H1 (cell line): Measurements from ENCODE around the gene CDH22. TPM values are rescaled to one million over a fixed set of nuclear protein-coding genes. Genes with fewer than 3 reads are reported as not detected.
A peak's percentile ranks its signal among the peaks of the same experiment; 100 is the strongest.

Source experiments
- CTCF ChIA-PET: fragments of 300-600 bp; sonication (Branson Sonifier 250); formaldehyde crosslinking; loops from one replicate; lab custom pipeline; 2021; ENCODE audit not compliant: partially characterized antibody; lab: Charles Lee
- POLR2A ChIA-PET: fragments of 300-600 bp; sonication (Branson Sonifier 250); formaldehyde crosslinking; loops from one replicate; lab custom pipeline; 2021; ENCODE audit warnings: inconsistent platforms; ENCODE audit not compliant: partially characterized antibody; lab: Charles Lee
- DNase-seq, 2 experiments: peaks; one replicate each; pipeline versions ENCODE4 v3.0.0 to v3.0.0-alpha.2; 2010 to 2022; ENCODE audit warnings: low spot score in 2 of 2, low read depth in 1 of 2, mixed read lengths in 1 of 2
- FAIRE-seq: peaks from 2 replicates; lab custom pipeline; 2011; peaks lifted over from hg19 to GRCh38; lab: Jason Lieb, UNC
- H2AFZ ChIP-seq: 2 replicates; pipeline ENCODE4 v1.8.1; 2012; ENCODE audit warnings: low read length, inconsistent platforms
- H2AK5ac ChIP-seq: 2 replicates; pipeline ENCODE4 v1.6.1; 2013; ENCODE audit warnings: low read depth, low read length
- H2BK120ac ChIP-seq: replicated peaks from 2 replicates; pipeline ENCODE3; 2013; ENCODE audit warnings: low read depth, low read length, inconsistent platforms
- H2BK12ac ChIP-seq: 2 replicates; pipeline ENCODE4 v1.6.1; 2013; ENCODE audit warnings: low read depth, low read length
- H2BK15ac ChIP-seq: 2 replicates; pipeline ENCODE4 v1.6.1; 2013; ENCODE audit warnings: low read length
- H2BK20ac ChIP-seq: 2 replicates; pipeline ENCODE4 v1.6.1; 2013; ENCODE audit warnings: low read length
- H2BK5ac ChIP-seq: 2 replicates; pipeline ENCODE4 v1.6.1; 2013; ENCODE audit warnings: low read depth, low read length
- H3K14ac ChIP-seq: 2 replicates; pipeline ENCODE4 v1.6.1; 2013; ENCODE audit warnings: inconsistent platforms; ENCODE audit not compliant: insufficient read length
- H3K18ac ChIP-seq: 2 replicates; pipeline ENCODE4 v1.6.1; 2013; ENCODE audit warnings: low read length; ENCODE audit errors: extremely low read depth
- H3K23ac ChIP-seq: 2 replicates; pipeline ENCODE4 v1.6.1; 2013; ENCODE audit warnings: inconsistent platforms; ENCODE audit not compliant: insufficient read length
- H3K23me2 ChIP-seq: 2 replicates; pipeline ENCODE4 v1.6.1; 2013; ENCODE audit warnings: low read depth, low read length
- H3K27ac ChIP-seq: 2 replicates; pipeline ENCODE4 v1.6.1; 2011; ENCODE audit warnings: low read depth, low read length, inconsistent platforms
- H3K27me3 ChIP-seq, 4 experiments: replicated peaks in 1 of 4; 1 replicate in 1 of 4; 2 replicates in 3 of 4; pipeline versions ENCODE4 v1.6.1 to v1.8.1; 2011 to 2013; ENCODE audit warnings: low read length in 3 of 4, mild to moderate bottlenecking in 3 of 4, inconsistent platforms in 2 of 4, mixed read lengths in 2 of 4, moderate library complexity in 1 of 4; ENCODE audit not compliant: control insufficient read depth in 3 of 4, insufficient read depth in 3 of 4; ENCODE audit errors: extremely low read depth in 1 of 4
- H3K36me3 ChIP-seq, 4 experiments: 2 replicates each; pipeline versions ENCODE4 v1.6.1 to v1.8.1; 2011 to 2013; ENCODE audit warnings: mild to moderate bottlenecking in 4 of 4, low read length in 3 of 4, moderate library complexity in 2 of 4, control low read depth in 1 of 4, inconsistent platforms in 1 of 4; ENCODE audit not compliant: insufficient read depth in 4 of 4, control insufficient read depth in 2 of 4
- H3K4ac ChIP-seq: replicated peaks from 2 replicates; pipeline ENCODE3; 2013; ENCODE audit warnings: low read length, low read depth, mixed read lengths, inconsistent platforms; ENCODE audit not compliant: insufficient read length
- H3K4me1 ChIP-seq, 4 experiments: replicated peaks in 1 of 4; 1 replicate in 1 of 4; 2 replicates in 3 of 4; pipeline versions ENCODE4 v1.6.1 to v1.8.1; 2011 to 2013; ENCODE audit warnings: low read length in 3 of 4, inconsistent platforms in 2 of 4, mixed read lengths in 1 of 4; ENCODE audit not compliant: insufficient read depth in 4 of 4, control insufficient read depth in 3 of 4
- H3K4me2 ChIP-seq, 2 experiments: 2 replicates each; pipeline versions ENCODE4 v1.6.1 to v1.8.1; 2011 to 2013; ENCODE audit warnings: low read depth in 2 of 2, low read length in 2 of 2, control low read depth in 1 of 2, inconsistent platforms in 1 of 2, mild to moderate bottlenecking in 1 of 2; ENCODE audit not compliant: insufficient read depth in 1 of 2
- H3K4me3 ChIP-seq, 4 experiments: fragments of 200-600, 300-600 bp in 1 of 4; sonication (generic), shearing (Covaris generic), sonication (Bioruptor Twin) in 1 of 4; 2 replicates each; pipeline versions ENCODE4 v1.5.1 to v1.8.1; 2011 to 2016; ENCODE audit warnings: low read length in 4 of 4, low read depth in 3 of 4, control low read depth in 2 of 4, inconsistent platforms in 2 of 4, mild to moderate bottlenecking in 2 of 4, mixed read lengths in 1 of 4, moderate library complexity in 1 of 4; ENCODE audit not compliant: insufficient read depth in 2 of 4; ENCODE audit errors: extremely low read depth in 1 of 4
- H3K56ac ChIP-seq: replicated peaks from 2 replicates; pipeline ENCODE3; 2013; ENCODE audit warnings: low read depth, mild to moderate bottlenecking, mixed read lengths, low read length, inconsistent platforms; ENCODE audit not compliant: insufficient read length
- H3K79me1 ChIP-seq: 2 replicates; pipeline ENCODE4 v1.6.1; 2013; ENCODE audit warnings: low read depth, low read length, control low read depth
- H3K79me2 ChIP-seq, 2 experiments: 2 replicates each; pipeline versions ENCODE4 v1.6.1 to v1.8.1; 2012 to 2013; ENCODE audit warnings: low read length in 2 of 2, mild to moderate bottlenecking in 2 of 2, inconsistent platforms in 1 of 2; ENCODE audit not compliant: insufficient read depth in 2 of 2, control insufficient read depth in 1 of 2
- H3K9ac ChIP-seq, 4 experiments: replicated peaks in 1 of 4; 1 replicate in 1 of 4; 2 replicates in 3 of 4; pipeline versions ENCODE4 v1.6.1 to v1.8.1; 2011 to 2013; ENCODE audit warnings: low read depth in 3 of 4, low read length in 3 of 4, control low read depth in 2 of 4, mild to moderate bottlenecking in 2 of 4, moderate library complexity in 2 of 4, inconsistent platforms in 1 of 4; ENCODE audit errors: extremely low read depth in 1 of 4
- H3K9me3 ChIP-seq, 2 experiments: 2 replicates each; pipeline versions ENCODE4 v1.6.1 to v1.8.1; 2012 to 2013; ENCODE audit warnings: mild to moderate bottlenecking in 2 of 2, moderate library complexity in 2 of 2, control low read depth in 1 of 2, inconsistent platforms in 1 of 2, low read depth in 1 of 2, low read length in 1 of 2, mixed read lengths in 1 of 2; ENCODE audit not compliant: insufficient read depth in 2 of 2
- H4K20me1 ChIP-seq, 2 experiments: replicated peaks in 1 of 2; 2 replicates each; pipeline versions ENCODE3 to v1.8.1; 2011 to 2013; ENCODE audit warnings: inconsistent platforms in 2 of 2, low read length in 2 of 2, mild to moderate bottlenecking in 1 of 2; ENCODE audit not compliant: insufficient read depth in 2 of 2, control insufficient read depth in 1 of 2
- H4K5ac ChIP-seq: 2 replicates; pipeline ENCODE4 v1.6.1; 2013; ENCODE audit warnings: low read length, low read depth, mixed read lengths, inconsistent platforms; ENCODE audit not compliant: insufficient read length
- H4K8ac ChIP-seq: 2 replicates; pipeline ENCODE4 v1.8.0; 2013; ENCODE audit warnings: mild to moderate bottlenecking, moderate library complexity, low read length, inconsistent platforms; ENCODE audit not compliant: insufficient read depth; ENCODE audit errors: extremely low read depth
- H4K91ac ChIP-seq: replicated peaks from 2 replicates; pipeline ENCODE3; 2013; ENCODE audit warnings: low read length, mixed read lengths, inconsistent platforms; ENCODE audit not compliant: insufficient read length
- ASH2L ChIP-seq: fragments of 200-600, 300-600 bp; sonication (generic); IDR thresholded peaks from one replicate; pipeline ENCODE4 v1.7.1; 2017; ENCODE audit warnings: low read length
- RAD21 ChIP-seq, 2 experiments: IDR thresholded peaks in 1 of 2; conservative IDR thresholded peaks in 1 of 2; 2 replicates each; pipeline ENCODE4 v1.6.1; 2011; ENCODE audit warnings: low read depth in 2 of 2, low read length in 2 of 2, improper control_type of control experiment in 1 of 2, inconsistent platforms in 1 of 2, mild to moderate bottlenecking in 1 of 2, moderate library complexity in 1 of 2
- TEAD4 ChIP-seq: IDR thresholded peaks from 2 replicates; pipeline ENCODE4 v1.6.1; 2012; ENCODE audit warnings: low read depth, low read length, inconsistent platforms, mixed read lengths
- USF2 ChIP-seq: IDR thresholded peaks from 2 replicates; pipeline ENCODE4 v1.6.1; 2011; ENCODE audit warnings: low read length, improper control_type of control experiment
- WGBS, 2 experiments: shearing (Covaris generic) in 1 of 2; methylation state at CpG; one replicate each; pipeline versions ENCODE4 v1.1.6 to v1.1.7; 2013 to 2015; ENCODE audit warnings: low lambda C conversion rate in 2 of 2, mixed read lengths in 2 of 2, inconsistent platforms in 1 of 2, low coverage in 1 of 2, missing lambda C conversion rate in 1 of 2; ENCODE audit not compliant: insufficient replicate concordance in 2 of 2, insufficient coverage in 1 of 2, insufficient read length in 1 of 2; ENCODE audit errors: extremely low coverage in 1 of 2, missing lambda C conversion rate in 1 of 2; 5-methylcytosine and 5-hydroxymethylcytosine counted together
- polyA plus RNA-seq, 7 experiments: library from polyadenylated mRNA; depleted of rRNA in 3 of 7; stranded (reverse) in 5 of 7; unstranded in 2 of 7; fragments of >200 nt in 5 of 7; fragments of 200-250 nt in 2 of 7; gene quantifications; 1 replicate in 5 of 7; 2 replicates in 1 of 7; 4 replicates in 1 of 7; pipeline versions ENCODE4 v1.2.1 to v1.2.3, GENCODE V29; 2011 to 2013; ENCODE audit warnings: missing spikeins in 2 of 7, mixed read lengths in 2 of 7
- total RNA-seq: library from RNA; stranded (reverse); fragmentation: NEBNext Ultra II Directional; extraction: Animal tissue kit (Norgen Biotek cat#: 25700); gene quantifications from 2 replicates; pipeline ENCODE4 v1.2.1, GENCODE V29; 2021

Gene CDH22
- total and polyA plus RNA-seq, 2 of the 8 experiments (the other 6 are each of a cell fraction or from before 2014, with no cell fraction given), result 0.35 to 0.39 TPM

- Histone ChIP-seq H2BK5ac (no peak overlapping the region; the same call in 1 of the 2 replicates), H2BK15ac (peak overlapping the region; percentile 94), H2BK20ac (no peak overlapping the region), H3K36me3 (no peaks in the 10 kb centered on the region), H3K4me2 (no peak overlapping the region), H2AFZ (no peak overlapping the region), H3K23ac (no peak overlapping the region), H3K4ac (no peak overlapping the region), H3K79me2 (no peaks in the 10 kb centered on the region), H2BK12ac (no peak overlapping the region), H4K5ac (no peak overlapping the region), H4K20me1 (peaks cover 0 to 2% of the 10 kb centered on the region in 2 experiments), H3K27ac (no peak overlapping the region), H3K79me1 (no peaks in the 10 kb centered on the region), H3K18ac (no peak overlapping the region), H4K91ac (no peak overlapping the region), H3K27me3 (no peaks in the 10 kb centered on the region), H4K8ac (no peak overlapping the region), H2AK5ac (no peak overlapping the region), H3K4me1 (peaks cover 0 to 6% (median 4%) of the 10 kb centered on the region in 4 experiments; a peak in 4 of 7 replicates), H3K4me3 (no peak overlapping the region), H3K23me2 (no peaks in the 10 kb centered on the region; the same call in 1 of the 2 replicates), H2BK120ac (no peak overlapping the region), H3K14ac (no peak overlapping the region), H3K56ac (no peak overlapping the region), H3K9ac (no peak overlapping the region), H3K9me3 (no peaks in the 10 kb centered on the region)
- CTCF ChIA-PET, result interaction anchor here (1.4 to 1.9 kb wide), 5 partner anchors 11 to 150 kb away, joined by 3 to 5 read pairs (median 4); no protein-coding TSS in a partner anchor
- POLR2A ChIA-PET, result no interaction called here
- no peak for FAIRE-seq
- DNase-seq, result no peak
- WGBS, 2 experiments, result 82% methylated on average over 8 of the region's 8 CpGs; no CpG with 5 or more reads in 1 of the 2 experiments
- no peak for TF ChIP-seq TEAD4
- no peak for TF ChIP-seq ASH2L
- TF ChIP-seq RAD21 (IDR thresholded peaks at IDR 0.05 in 1 of 2, conservative IDR thresholded peaks at IDR 0.05 in 1 of 2; ENCODE audit: low read depth in 2 of 2, low read length in 2 of 2), result no peak
- TF ChIP-seq USF2, result no peak
Measured at GRCh38 chr20:46291401-46291800, 16.9 kb downstream of the CDH22 start.
